Activated CD8-positive, alpha-beta T cell treated with anti-CD3 and anti-CD28 coated beads, Interleukin-2, amount 10 ng/mL, durations not matched to agents 7 days and 5 days (primary cell): ENCODE measurements around the gene CUBN. TPM values are rescaled to one million over a fixed set of nuclear protein-coding genes. Genes with fewer than 3 reads are reported as not detected.
A peak's percentile ranks its signal among the peaks of the same experiment; 100 is the strongest.

Experiments
- ATAC-seq: fragments of 150-1000 bp; cut with Tn5 transposase; one replicate; pipeline ENCODE4 v1.10.0; 2021; ENCODE audit warnings: moderate library complexity
- CTCF ChIA-PET: fragments of 350-600 bp; sonication (Branson Sonifier 250); formaldehyde crosslinking; loops from one replicate; lab custom pipeline; 2021; ENCODE audit warnings: antibody characterized with exemption; lab: Charles Lee
- POLR2A ChIA-PET: fragments of 350-600 bp; sonication (Branson Sonifier 250); formaldehyde crosslinking; loops from one replicate; lab custom pipeline; 2021; ENCODE audit warnings: antibody characterized with exemption; lab: Charles Lee
- DNase-seq: peaks from one replicate; pipeline ENCODE4 v3.0.0-alpha.2; 2020
- H3K27ac Mint-ChIP-seq: one replicate; pipeline ENCODE4 v1.8.0; 2021; ENCODE audit warnings: mild to moderate bottlenecking, mixed read lengths
- H3K27me3 Mint-ChIP-seq: one replicate; pipeline ENCODE4 v1.8.0; 2021; ENCODE audit warnings: low read depth, mixed read lengths
- H3K36me3 Mint-ChIP-seq: one replicate; pipeline ENCODE4 v1.8.0; 2021; ENCODE audit warnings: low read depth, mixed read lengths
- H3K4me1 Mint-ChIP-seq: one replicate; pipeline ENCODE4 v1.8.0; 2021; ENCODE audit warnings: low read depth, mixed read lengths
- H3K4me3 Mint-ChIP-seq: one replicate; pipeline ENCODE4 v1.8.0; 2021; ENCODE audit warnings: mild to moderate bottlenecking, mixed read lengths
- H3K9me3 Mint-ChIP-seq: one replicate; pipeline ENCODE4 v1.8.0; 2022; ENCODE audit warnings: mixed read lengths; ENCODE audit not compliant: insufficient read depth
- total RNA-seq, 2 experiments: library from RNA; stranded (reverse); gene quantifications; one replicate each; pipeline ENCODE4 v1.2.3, GENCODE V29; 2021

The CUBN gene
- total RNA-seq, 2 experiments from 2014 or later = 0.68 to 1.2 TPM

DNA sequence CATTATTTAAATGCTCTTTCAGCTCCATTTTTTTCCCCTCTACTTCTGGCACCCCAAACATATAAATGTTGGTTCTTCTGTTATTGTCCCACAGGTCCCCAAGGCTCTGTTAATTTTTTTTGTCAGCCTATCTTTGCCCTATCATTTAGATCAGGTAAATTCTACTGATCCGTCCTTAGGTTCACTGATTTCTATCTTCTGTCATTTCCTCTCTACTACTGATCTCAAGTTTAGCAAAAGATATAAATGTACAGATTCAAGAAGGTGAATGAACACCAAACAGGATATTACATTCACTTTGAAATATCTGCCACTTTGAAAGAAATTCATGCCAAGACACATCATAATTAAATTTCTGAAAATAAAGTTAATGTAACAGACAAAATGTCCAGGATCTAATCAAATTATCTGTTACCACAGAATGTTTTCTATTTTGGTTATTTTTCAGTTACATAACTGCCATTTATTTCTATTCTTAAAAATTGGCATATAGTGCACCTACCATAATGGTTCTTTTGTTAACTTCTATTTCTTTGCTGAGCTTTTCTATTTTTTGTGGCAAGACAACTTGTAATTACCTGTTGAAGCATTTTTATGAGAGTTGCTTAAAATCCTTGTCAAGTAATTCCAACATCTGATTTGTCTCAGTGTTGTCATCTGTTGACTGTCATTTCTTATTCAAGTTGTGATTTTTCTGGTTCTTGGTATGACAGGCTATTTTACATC, 12.1 kb upstream of the CUBN start:
- ChIA-PET CTCF (no interaction called here), POLR2A (no interaction called here)
- Mint-ChIP-seq H3K27ac (no peak overlapping the region), H3K36me3 (peaks cover 8% of the 10 kb centered on the region), H3K4me1 (peaks cover 20% of the 10 kb centered on the region), H3K9me3 (peaks cover 10% of the 10 kb centered on the region), H3K4me3 (no peak overlapping the region), H3K27me3 (no peaks in the 10 kb centered on the region)
- DNase-seq (no peak), ATAC-seq (no peak)

DNA sequence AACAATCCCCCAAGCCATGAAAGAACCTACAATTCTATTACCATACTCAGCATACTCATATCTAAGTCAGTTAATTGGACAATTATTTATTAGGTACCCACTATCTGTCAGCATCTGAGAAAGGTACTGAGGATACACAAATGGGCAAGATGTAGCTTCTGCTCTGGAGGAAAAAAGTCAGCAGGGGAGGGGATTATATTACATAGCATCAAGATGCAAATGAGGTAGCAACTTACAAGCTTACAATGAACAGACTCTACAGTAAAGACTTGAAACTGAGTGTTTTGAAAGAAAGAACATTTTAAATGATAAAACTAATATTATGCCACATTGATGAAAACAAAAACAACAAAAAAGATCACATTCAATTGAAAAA, 10.8 kb upstream of the CUBN start:
- ATAC-seq (no peak), DNase-seq (no peak)
- peaks cover 16% of the 10 kb centered on the region for H3K4me1 Mint-ChIP-seq
- ChIA-PET CTCF (no interaction called here), POLR2A (interaction anchor here (0.6 kb wide), 2 partner anchors 58 to 89 kb away, joined by 3 read pairs; no protein-coding TSS in a partner anchor)
- no peak overlapping the region for H3K4me3 Mint-ChIP-seq
- H3K27ac Mint-ChIP-seq = no peak overlapping the region
- H3K27me3 Mint-ChIP-seq = no peaks in the 10 kb centered on the region
- H3K9me3 Mint-ChIP-seq = peaks cover 10% of the 10 kb centered on the region
- peaks cover 8% of the 10 kb centered on the region for H3K36me3 Mint-ChIP-seq

DNA sequence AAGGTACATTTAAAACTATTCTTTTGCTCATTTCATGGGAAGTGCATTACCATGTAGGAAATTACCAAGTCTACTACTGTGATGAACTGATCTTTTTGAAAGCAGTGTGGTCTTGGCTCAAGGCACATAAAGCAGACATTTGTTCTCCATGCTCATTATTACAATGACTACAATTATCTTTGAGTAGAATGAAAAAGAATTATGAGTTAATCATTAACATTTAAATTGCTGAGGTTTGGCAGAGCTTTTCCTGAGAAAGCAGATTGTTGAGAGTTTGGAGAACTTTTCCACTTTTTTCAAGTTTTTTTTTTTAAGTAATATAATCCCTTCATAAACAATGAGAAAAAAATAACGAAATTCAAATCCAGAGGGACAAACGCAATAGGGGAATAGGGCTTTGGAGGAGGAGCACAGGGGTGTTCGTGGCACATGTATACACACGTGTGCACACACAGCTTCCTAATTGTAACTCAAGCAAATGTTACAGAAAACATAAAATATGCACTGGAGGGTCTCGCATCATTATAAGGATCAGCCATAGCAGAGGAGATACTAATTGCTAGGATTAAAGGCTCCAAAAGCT, 8.9 kb upstream of the CUBN start:
- ATAC-seq (no peak), DNase-seq (no peak)
- Mint-ChIP-seq H3K27me3 (no peaks in the 10 kb centered on the region), H3K4me3 (no peak overlapping the region), H3K4me1 (peaks cover 6% of the 10 kb centered on the region), H3K27ac (no peak overlapping the region), H3K9me3 (peaks cover 5% of the 10 kb centered on the region), H3K36me3 (peaks cover 6% of the 10 kb centered on the region)
- ChIA-PET CTCF (no interaction called here), POLR2A (interaction anchor here (0.6 to 0.9 kb wide), 4 partner anchors 91 to 204 kb away, joined by 3 to 8 read pairs (median 3); no protein-coding TSS in a partner anchor)

DNA sequence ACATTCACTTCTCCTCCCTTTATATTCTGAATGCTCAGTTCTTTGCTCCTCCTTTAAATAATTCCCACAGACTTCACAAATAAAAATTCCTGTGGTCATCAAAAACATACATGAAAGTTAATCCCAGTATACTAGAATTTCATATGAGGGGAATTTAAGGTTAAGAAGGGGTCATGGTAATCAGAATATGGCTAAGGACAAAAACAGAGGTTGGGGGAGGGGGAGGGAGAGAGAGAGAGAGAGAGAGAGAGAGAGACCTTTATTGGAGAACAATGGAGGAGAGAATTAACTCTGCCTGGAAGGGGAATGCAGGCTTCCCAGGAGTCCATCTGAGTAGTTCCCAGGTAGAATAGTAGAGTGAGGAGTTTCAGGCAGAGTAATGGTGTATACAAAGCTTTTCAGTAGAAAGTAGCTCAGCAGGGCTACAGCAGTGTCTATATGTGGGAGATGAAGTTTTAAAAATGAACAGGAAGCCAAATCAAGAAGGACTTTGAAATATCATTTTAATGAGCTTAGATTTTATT, 5.2 kb upstream of the CUBN start:
- Mint-ChIP-seq H3K4me1 (no peaks in the 10 kb centered on the region), H3K9me3 (no peaks in the 10 kb centered on the region), H3K27ac (no peak overlapping the region), H3K4me3 (no peak overlapping the region), H3K36me3 (no peaks in the 10 kb centered on the region), H3K27me3 (no peaks in the 10 kb centered on the region)
- POLR2A ChIA-PET = interaction anchor here (0.5 kb wide), 1 partner anchor 102 kb away, joined by 3 read pairs; no protein-coding TSS in a partner anchor
- DNase-seq (no peak), ATAC-seq (no peak)
- CTCF ChIA-PET = no interaction called here

DNA sequence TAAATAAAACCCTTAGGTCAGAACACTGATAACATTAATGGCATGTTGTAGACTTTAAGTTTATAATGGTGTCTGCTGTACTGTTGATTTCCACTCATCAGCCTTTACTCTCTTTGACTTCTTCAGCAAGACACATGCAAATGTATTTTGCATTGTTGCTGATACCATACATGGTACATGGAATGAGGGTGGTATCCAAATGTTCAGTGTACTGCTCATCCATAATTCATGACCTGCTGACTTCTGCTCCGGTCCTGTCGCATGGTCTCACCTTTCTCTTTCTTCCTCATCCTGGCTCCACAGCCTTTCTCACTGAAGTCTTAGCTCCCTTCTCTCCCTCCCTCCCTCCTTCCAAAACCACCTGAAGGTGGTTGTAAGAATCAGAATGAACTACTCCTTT, 4.7 kb upstream of the CUBN start:
- no peak for ATAC-seq
- DNase-seq = no peak
- POLR2A ChIA-PET = no interaction called here
- Mint-ChIP-seq H3K4me1 (no peaks in the 10 kb centered on the region), H3K27me3 (no peaks in the 10 kb centered on the region), H3K4me3 (no peak overlapping the region), H3K36me3 (no peaks in the 10 kb centered on the region), H3K9me3 (no peaks in the 10 kb centered on the region), H3K27ac (no peak overlapping the region)
- CTCF ChIA-PET = no interaction called here

DNA sequence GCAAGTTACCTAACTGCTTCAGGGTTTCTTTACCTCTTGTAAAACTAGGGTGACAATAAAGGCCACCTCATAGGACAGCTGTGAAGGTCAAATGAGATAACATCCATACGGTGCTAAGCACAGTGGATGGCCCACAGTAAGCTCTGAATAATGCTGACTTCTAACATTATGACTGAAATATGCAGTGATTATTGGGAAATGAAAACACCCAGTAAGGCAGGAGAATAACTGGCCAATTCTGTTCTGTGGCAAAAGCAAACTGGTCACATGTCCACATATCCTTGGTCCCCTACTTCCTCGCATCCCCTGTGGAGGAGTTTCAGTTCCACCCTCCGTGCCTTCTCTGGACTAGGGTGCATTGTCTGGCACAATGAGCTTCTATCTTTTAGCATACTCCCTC, 1.4 kb downstream of the CUBN start:
- no peak overlapping the region for H3K27ac Mint-ChIP-seq
- no peak for ATAC-seq
- H3K4me3 Mint-ChIP-seq = no peak overlapping the region
- H3K4me1 Mint-ChIP-seq = peaks cover 29% of the 10 kb centered on the region
- DNase-seq = no peak
- H3K27me3 Mint-ChIP-seq = no peaks in the 10 kb centered on the region
- H3K36me3 Mint-ChIP-seq = no peaks in the 10 kb centered on the region
- no peaks in the 10 kb centered on the region for H3K9me3 Mint-ChIP-seq
- ChIA-PET CTCF (no interaction called here), POLR2A (no interaction called here)

DNA sequence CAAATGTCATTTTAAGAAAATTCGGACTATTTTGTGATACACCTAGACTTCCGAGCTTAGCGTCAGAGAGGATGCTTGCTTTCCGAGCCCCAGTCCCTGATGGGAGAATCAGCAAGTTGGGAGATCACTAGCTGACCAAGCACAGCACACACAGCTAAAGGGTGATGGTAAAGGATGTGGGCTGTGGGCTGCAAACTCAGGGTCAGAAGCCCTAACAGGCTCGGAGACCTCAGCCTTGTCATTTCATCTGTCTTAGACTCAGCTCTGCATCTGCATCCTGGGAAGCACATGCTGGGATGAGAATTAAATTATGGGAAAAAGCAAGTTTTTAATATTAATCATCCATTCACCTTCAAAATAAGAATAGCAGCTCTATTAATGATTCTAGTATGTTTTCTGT, 3.3 kb downstream of the CUBN start:
- Mint-ChIP-seq H3K9me3 (no peaks in the 10 kb centered on the region), H3K36me3 (no peaks in the 10 kb centered on the region), H3K27ac (no peak overlapping the region), H3K4me1 (peaks cover 29% of the 10 kb centered on the region), H3K4me3 (no peak overlapping the region), H3K27me3 (no peaks in the 10 kb centered on the region)
- CTCF ChIA-PET = interaction anchor here (0.8 to 1.4 kb wide), 2 partner anchors 130 to 210 kb away, joined by 3 read pairs; no protein-coding TSS in a partner anchor
- ATAC-seq = peak; percentile 58
- peak; percentile 26 for DNase-seq
- POLR2A ChIA-PET = no interaction called here

DNA sequence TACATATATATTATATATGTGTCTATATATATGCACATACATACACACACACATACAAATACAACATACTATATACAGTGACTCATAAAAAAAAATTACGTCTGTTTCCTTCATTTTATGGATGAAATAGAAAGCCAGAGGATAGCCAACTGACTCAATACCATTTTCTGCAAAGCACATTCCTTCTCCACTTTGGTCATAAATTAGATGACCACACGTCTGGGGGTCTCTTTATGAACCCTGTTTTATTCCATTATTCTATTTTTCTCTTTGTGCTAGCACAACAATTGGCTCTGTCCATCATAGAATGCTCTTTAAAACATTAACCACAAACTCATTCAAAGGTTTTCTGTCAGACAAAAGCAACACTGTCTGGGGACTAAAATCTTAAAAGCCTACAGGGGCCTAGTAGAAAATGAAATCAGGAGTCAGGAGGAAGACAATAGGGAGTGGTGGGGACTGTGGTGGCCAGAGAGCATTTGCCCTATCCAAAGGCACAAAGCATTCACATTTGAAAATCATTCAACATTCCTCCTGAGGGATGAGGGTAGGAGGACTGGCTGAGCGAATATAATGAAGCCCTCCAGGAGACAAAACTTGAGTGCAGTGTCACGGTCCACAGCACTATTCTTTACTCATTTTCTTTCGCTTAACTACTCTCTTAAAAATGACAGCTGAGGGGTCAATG, 4.3 kb downstream of the CUBN start:
- no peak for DNase-seq

DNA sequence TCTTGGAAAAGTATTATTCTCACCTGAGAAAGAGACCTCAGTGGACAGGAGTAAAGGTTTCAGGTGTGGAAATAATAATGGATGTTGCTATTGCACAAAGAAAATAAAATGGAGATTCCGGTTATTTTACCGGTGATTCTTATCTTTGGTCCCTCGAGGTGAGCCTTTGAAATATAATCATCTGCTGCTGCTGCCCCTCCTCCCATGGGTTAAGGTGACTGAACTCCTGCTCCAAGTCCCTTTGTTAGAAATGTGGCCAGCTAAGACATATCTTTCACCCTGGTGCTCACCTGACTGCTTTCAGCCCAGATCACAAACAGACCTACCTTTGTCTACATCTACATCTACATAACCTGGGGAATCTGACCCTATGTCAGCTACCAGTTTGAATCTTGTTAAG, 5.7 kb downstream of the CUBN start:
- H3K9me3 Mint-ChIP-seq = no peaks in the 10 kb centered on the region
- H3K36me3 Mint-ChIP-seq = no peaks in the 10 kb centered on the region
- peaks cover 29% of the 10 kb centered on the region for H3K4me1 Mint-ChIP-seq
- H3K27ac Mint-ChIP-seq = no peak overlapping the region
- ChIA-PET CTCF (no interaction called here), POLR2A (no interaction called here)
- H3K4me3 Mint-ChIP-seq = no peak overlapping the region
- no peaks in the 10 kb centered on the region for H3K27me3 Mint-ChIP-seq
- ATAC-seq (no peak), DNase-seq (no peak)

More for the DNA sequence above, 4.3 kb downstream of the CUBN start:
- no peak overlapping the region for H3K27ac Mint-ChIP-seq
- CTCF ChIA-PET = interaction anchor here (1.4 kb wide), 1 partner anchor 209 kb away, joined by 3 read pairs; no protein-coding TSS in a partner anchor
- H3K9me3 Mint-ChIP-seq = no peaks in the 10 kb centered on the region
- H3K27me3 Mint-ChIP-seq = no peaks in the 10 kb centered on the region
- H3K4me3 Mint-ChIP-seq = no peak overlapping the region
- no peaks in the 10 kb centered on the region for H3K36me3 Mint-ChIP-seq
- H3K4me1 Mint-ChIP-seq = peaks cover 29% of the 10 kb centered on the region
- ATAC-seq = no peak
- POLR2A ChIA-PET = no interaction called here

DNA sequence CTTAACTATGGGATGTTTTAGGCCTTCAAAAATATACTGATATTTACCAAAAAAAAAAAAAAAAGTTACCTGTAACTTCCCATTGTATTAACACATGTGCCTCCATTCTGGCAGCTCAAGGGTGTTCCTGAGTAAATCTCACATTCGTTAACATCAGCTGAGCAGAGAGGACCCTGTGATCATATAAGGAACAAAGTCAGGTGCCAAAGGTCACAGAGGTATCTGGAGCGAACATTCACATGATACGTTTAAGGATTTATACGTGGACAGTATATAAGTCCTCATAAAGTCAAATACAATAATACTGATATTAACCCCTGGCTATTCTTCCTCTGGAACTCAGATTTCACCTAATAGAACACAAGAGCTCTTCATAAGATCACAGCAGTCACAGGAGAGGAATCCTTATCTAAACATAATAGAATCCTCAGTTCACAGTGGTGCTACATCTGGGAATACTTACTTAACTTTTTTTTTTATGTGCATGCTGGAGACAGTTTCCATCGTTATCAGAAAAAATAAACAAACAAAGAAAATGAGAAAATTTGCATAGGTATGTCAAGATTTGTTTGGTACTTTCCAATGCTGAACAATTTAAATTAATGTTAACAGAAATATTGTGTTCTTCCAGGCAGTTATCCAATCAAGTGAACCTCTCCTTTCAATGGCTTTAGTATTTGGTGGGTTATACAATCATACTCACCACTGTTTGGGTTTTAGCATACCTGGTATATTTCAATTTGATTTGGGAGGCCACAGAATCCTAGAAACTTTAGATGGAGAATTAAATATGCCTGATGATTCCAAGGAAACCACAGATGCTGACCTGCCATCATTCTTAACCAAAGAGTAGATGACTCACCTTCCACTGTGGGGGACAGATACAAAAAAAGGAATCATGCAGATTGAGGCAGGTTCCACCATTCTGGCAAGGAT, 6.6 kb downstream of the CUBN start:
- no peaks in the 10 kb centered on the region for H3K36me3 Mint-ChIP-seq
- H3K4me1 Mint-ChIP-seq = peaks cover 29% of the 10 kb centered on the region
- POLR2A ChIA-PET = no interaction called here
- H3K4me3 Mint-ChIP-seq = no peak overlapping the region
- no peaks in the 10 kb centered on the region for H3K9me3 Mint-ChIP-seq
- DNase-seq (no peak), ATAC-seq (no peak)
- CTCF ChIA-PET = interaction anchor here (0.6 to 1.2 kb wide), 2 partner anchors 9 to 148 kb away, joined by 3 to 5 read pairs; no protein-coding TSS in a partner anchor
- H3K27me3 Mint-ChIP-seq = no peaks in the 10 kb centered on the region
- no peak overlapping the region for H3K27ac Mint-ChIP-seq

DNA sequence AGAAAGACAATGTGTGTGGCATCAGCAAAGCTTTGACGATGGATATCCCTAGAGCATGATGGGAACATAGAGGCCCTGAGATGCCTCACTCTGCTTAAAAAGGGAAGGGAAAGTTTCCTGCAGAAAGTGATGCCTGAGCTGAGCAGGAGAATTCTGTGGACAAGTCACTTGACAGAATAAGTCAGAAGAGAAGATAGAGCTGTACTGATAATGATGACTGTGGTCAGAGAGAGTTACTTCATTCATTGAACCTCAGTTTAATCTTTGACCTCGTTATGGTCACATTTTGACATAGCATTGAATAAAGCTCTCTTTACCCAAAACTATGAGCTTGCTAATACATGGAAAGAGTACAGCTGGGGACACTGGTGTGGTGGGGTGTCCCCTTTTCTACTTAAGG, 7.6 kb downstream of the CUBN start:
- ChIA-PET CTCF (interaction anchor here (1.2 kb wide), 1 partner anchor 10 kb away, joined by 5 read pairs; no protein-coding TSS in a partner anchor), POLR2A (no interaction called here)
- Mint-ChIP-seq H3K36me3 (no peaks in the 10 kb centered on the region), H3K27ac (no peak overlapping the region), H3K27me3 (no peaks in the 10 kb centered on the region), H3K9me3 (no peaks in the 10 kb centered on the region), H3K4me1 (peaks cover 23% of the 10 kb centered on the region), H3K4me3 (no peak overlapping the region)
- DNase-seq (no peak), ATAC-seq (no peak)
